Activated CD4-positive, CD25-positive, alpha-beta regulatory T cell treated with anti-CD3 and anti-CD28 coated beads, Interleukin-2, amount 50 U/mL, for 24 hours (primary cell): Measurements from ENCODE around the gene CD82.
"Not testable (repeated sequence)": the region's sequence is repeated elsewhere in the genome, so short reads cannot be mapped to it uniquely, and the experiment has no call there.

Source experiments
- ATAC-seq, 2 donors: fragments of 150-1000 bp; cut with Tn5 transposase; one replicate each; pipeline ENCODE4 v1.10.0; 2021; ENCODE audit warnings: mild to moderate bottlenecking in 1 of 2, moderate library complexity in 1 of 2

Gene CD82

DNA sequence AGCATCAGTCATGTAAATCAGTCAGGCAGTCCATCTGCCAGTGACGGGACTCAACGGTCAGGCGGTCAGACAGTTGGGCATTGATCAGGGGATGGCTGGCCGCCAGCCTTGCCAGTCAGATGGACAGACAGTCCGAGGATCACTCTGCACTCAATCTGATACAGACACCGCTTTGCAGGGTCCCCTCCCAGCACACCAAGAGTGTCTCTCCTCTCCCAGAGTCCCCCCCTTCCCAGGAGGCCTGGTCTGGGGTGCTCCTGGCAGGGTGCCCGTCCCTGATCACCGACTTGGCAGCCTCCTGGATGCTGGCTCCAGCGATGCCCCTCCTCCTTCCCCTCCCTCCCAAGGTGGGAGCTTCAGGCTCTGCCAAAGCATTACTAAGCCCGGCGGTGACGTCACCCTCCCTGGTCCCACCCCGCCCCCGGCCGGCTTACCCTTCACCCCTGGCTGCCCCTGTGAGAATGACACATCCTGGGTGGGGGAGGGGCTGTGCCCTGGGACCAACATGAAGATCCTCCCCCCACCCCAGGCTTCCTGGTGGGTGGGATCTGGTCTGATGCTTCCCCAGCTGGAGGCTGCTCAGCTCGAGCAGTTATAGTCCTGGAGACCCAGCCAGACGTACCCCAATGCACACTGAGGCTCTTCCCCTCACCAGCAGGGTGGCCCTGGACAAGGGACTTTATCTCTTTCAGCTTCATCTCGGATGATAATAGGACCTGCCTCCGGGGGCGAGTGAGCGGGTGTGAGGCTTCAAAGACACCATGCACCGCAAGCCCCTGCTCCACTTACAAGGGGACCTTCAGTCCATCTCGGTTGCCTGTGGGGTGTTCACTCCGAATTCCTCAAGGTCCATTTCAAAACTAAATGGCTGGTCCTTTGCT is 69.2 kb downstream of the CD82 start:
- ATAC-seq: no peak

DNA sequence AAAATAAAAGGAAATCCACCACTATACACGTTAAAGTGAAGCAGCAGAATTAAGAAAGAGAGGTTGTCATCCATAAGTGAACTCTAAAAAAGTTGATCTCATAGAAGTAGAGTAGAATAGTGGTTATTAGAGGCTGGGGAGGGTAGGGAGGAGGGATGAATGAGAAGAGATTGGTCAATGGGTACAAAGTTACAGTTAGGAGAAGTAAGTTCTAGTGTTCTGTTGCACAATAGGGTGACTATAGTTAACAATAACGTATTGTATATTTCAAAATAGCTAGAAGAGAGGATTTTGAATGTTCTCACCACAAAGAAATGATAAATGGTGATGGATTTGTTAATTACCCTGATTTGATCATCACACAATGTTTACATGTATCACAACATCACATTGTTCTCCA is 72.0 kb downstream of the CD82 start:
- no peak for ATAC-seq

DNA sequence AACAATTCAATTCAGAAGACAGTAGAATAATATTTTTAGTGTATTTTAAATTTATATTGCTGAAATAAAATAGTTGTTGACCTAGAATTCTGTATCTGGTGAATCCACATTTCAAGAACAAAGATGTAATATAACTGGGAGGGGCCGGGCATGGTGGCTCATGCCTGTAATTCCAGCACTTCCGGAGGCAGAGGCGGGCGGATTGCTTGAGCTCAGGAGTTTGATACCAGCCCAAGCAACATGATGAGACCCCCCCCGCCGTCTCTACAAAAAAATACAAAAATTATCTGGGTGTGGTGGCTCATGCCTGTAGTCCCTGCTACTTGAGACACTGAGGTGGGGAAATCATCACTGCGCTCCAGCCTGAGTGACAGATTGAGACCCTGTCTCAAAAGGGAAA is 72.6 kb downstream of the CD82 start:
- no peak for ATAC-seq

DNA sequence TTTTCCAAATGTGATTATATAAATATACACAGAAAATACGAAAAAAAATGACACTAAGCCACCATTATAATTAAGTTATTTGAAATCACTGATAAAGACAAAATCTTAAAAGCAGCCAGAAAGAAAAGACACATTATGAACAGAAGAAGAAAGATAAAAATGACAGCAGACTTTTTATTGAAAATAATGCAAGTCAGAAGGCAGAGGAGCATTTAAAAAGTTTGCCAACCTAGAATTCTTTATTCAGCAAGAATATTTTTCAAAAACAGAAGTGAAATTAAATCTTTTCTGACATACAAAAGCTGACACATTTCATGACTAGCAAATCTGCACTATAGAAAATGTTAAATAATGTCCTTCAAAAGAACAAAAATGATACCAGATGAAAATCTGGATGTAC is 77.8 kb downstream of the CD82 start:
- ATAC-seq: no peak

DNA sequence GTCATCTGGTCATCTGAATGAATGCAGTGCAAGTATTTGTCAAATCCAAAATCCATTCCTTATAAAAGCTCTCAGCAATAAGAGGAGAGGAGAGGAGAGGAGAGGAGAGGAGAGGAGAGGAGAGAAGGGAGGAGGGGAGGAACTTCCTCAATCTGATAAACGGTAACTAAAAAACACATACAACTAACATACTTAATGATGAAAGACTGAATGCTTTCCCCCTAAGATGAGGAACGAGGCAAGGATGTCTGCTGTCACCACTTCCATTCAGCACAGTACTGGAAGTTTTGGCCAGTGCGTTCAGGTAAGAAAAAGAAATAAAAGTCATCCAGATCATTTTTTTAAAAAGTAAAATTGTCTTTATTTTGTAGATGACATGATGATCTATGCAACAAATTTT is 80.4 kb downstream of the CD82 start:
- ATAC-seq: no peak

DNA sequence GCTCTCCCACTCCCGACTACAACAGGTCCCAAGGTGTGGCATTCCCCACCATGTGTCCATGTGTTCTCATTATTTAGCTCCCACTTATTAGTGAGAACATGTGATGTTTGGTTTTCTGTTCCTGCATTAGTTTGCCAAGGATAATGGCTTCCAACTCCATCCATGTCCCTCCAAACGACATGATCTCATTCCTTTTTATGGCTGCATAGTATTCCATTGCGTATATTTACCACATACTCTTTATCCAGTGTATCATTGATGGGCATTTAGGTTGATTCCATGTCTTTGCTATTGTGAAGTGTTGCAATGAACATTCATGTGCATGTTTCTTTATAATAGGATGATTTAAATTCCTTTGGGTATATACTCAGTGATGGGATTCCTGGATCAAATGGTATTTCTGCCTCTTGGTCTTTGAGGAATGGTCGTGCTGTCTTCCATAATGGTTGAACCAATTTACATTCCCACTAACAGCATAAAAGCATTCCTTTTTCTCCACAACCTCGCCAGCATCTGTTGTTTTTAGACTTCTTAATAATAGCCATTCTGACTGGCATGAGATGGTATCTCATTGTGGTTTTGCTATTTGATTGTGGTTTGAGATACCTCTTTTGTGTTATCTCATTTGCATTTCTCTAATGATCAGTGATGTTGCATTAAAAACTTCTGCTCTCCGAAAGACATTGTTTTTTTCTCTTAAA is 81.9 kb downstream of the CD82 start:
- ATAC-seq: not testable (repeated sequence)

DNA sequence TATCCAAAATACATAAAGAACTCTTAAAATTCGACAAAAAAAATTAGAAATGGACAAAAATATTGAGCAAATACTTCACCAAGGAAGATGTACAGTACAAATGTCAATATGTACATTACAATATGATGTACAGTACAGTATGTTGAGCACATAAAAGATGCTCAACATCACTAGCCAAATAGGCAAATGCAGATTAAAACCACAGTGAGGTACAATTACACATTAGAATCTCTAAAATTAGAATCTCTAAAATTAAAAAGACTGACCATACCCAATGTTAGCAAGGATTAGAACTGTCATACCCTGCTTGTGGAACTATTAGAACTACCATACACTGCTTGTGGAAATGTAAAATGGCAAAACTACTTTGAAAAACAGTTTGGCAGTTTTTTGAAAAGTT is 82.6 kb downstream of the CD82 start:
- no peak for ATAC-seq

DNA sequence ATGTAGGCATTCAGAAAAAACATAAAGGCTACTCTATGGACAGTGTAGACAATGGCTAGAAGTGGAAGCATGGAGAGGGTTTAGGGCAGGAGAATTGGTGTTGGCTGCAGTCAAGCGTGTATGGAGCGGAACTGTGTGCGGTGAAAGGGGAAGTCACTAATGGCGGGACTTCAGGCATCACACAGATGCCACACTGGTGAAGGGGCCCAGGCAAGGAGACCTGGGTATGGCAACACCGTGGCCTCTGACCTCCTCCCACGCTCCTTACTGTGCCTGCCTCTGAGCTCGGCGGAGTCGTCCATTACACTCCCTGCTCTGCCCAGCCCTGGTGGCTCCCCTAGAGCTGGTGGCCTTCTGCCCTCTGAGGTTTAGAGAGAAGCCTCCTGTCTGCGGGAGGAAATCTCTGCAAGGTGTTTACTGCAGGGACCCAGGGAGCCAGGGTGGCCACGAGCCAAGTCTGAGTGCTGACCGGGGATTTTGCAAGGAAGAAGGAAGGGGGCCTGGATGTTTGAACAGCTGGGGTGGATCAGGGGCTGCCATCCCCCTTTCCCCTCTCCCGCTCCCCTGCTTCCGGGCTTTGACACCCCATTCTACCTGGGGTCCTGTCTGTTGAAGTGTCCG is 86.2 kb downstream of the CD82 start:
- no peak for ATAC-seq

DNA sequence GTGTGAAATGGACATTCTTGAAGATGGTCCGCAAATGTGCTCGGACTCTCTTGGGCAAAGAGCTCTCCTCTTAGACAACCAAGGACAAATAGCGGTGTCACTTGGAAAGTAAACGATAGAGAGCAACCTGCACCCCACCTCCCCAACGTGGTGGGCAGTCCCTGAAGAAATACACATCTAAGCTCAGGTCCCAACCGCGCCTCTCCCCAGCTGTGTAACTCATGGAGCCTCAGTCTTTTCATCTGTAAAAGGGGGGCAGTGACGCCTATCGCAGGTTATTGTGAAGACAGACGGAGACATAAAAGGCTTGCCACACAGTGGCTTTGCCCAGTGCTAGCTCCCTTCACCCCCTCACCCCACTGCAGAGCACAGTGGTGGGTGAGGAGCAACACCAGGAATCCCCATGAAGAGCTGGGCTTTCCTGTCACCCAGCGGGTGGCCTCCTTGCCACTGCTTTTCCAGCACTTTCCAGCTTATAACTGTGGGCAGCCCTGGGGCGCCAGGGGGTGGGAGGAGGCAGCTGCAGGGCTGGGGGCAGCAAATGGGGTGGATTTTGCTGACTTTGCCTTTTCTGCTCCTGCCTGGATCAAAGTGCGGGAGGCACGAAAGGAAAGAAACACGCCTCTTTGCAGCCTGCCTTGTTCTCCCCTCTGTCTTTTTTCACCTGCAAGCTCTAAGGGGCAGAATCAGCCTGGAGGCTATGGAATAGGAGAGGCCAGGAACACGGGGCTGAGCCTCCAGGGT is 87.6 kb downstream of the CD82 start:
- no peak for ATAC-seq

DNA sequence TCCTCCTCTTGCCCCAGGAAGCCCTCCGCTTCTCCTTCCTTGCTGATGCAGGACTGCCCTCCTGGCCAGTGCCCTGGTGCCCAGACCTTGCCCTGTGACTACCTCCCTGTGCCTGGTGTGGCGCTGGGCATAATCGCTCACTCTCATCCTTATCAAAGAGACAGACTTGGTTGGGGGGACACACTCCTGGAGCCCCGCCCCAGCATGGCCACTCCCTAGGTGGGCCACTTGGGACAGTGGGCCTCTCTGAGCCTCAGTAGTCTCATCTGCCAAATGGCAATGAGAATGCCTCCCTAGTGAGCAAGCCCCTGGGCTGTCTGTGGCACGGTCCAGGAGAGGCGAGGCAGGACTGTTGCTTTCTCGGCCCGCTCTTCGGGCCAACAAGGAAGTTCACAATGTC is 88.6 kb downstream of the CD82 start:
- no peak for ATAC-seq

DNA sequence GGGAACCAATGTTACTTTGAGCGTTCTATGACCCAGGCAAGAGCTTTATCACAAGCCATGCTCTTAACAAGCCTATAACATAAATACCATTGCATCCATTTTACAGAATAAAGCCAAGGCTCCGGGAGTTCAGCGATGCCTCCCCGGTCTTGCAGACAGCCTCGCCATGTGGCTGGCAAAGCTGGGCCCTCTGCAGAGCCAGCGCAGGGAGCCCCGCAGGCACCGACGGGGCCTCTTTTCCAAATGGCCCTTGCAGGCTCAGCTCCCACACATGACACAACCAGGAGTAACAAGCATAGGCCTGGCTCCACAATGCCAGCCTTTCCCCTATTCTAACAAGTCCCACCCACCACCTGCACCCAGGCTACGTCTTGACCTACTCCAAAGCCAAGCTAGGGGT is 89.1 kb downstream of the CD82 start:
- ATAC-seq: no peak

DNA sequence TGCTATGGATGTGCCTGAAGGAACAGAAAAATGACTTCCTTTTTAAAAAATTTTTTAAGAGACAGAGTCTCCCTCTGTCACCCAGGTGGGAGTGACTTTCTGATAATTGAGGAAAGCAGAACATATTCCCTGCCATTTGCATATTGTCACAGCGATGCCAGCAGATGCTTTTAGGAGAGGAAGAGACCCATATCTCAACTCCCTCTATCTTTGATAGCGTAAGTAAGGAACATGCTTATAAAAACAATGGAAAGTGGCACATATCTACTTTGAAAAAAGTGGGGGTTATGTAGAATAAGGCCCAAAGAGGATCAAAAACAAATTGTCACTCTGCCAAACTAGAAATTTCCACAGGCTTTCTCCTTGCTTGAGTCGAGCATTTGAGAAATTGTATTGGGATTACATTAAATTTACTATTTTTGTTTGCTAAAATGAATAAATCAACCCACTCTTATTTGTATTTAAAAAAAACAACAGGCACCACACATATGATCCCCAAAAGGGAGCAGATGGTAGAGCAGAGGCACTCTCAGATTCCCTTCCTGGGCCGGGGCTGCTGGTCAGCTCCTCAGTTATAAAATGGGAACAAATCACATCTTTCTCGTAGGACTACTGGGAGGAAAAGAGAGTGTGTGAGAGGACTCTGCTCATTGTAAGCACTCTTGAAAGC is 92.5 kb downstream of the CD82 start:
- no peak for ATAC-seq

DNA sequence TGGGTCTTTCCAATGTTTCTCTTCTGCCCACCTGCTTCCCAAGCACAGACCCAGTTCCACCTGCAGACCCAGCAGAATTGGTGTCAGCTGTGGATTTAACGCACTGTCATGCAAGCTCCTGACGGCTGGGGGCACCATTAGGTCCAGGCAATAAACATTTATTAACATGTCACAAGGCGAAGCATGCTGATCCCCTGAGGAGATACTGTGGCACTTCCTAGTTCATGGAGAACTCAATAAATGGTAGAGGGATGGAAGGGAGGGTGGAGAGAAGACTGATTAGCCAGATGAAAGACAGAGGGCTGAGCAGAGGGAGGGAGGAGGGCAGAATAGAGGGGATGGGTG is 93.0 kb downstream of the CD82 start:
- ATAC-seq: no peak

DNA sequence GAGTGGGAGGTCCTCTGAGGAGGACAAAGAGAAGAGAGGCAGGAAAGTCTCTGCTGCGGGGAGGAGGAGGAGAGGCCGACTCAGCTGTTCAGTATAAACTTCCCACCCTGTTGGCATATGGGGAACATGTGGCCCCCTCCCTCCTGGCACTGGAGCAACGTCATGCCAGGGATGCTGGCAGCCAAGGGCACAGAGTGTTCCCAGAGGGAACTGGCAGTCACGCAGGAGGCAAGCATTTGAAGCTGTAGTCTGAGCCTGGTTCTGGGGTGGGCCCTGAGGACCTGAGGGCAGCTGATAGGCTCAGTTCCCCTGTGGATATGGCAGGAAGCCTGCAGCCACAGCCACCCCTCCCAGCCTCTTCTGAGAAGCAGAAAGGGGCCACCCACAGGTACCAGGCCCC is 94.2 kb downstream of the CD82 start:
- ATAC-seq: no peak

DNA sequence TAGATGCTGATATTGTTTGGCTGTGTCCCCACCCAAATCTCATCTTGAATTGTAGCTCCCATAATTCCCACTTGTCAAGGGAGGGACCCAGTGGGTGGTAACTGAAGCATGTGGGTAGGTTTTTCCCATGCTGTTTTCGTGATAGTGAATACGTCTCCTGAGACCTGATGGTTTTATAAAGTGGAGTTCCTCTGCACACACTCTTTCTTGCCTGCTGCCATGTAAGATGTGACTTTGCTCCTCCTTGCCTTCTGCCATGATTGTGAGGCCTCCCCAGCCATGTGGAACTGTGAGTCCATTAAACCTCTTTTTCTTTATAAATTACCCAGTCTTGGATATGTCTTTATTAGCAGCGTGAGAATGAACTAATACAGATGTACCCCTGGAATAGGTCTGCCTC is 95.1 kb downstream of the CD82 start:
- not testable (repeated sequence) for ATAC-seq

DNA sequence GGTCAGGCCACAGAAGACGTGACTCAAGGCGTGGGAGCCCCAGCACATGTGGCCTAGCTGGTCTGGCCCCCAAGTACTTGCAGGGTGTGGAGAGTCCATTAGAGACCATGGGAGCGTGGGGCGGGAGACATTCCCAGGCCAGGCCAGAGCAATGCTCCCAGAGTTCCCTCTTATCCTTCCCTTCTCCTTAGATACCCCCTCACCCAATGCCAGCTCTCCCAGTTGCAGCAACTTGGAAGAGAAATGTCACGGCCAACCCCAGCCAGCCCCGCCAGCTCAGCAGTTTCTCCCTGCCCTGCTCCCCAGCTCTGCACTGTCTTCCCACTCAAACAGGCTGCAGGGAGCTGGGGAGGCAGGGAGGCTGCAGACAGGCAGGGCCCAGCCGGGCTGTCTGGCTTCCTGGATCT is 95.9 kb downstream of the CD82 start:
- ATAC-seq: no peak
